DMS79 treated with DMSO at 0.1 percent for 48 hours (cell line): Measurements from ENCODE around the gene NF2.

ENCODE experiments used
- DNase-seq: peaks from one replicate; lab custom pipeline; 2025; lab: John Stamatoyannopoulos, UW

The NF2 gene

GRCh38 chr22:29722151-29722550 lies 118.7 kb downstream of the NF2 start:
- DNase-seq = no peak

DNA sequence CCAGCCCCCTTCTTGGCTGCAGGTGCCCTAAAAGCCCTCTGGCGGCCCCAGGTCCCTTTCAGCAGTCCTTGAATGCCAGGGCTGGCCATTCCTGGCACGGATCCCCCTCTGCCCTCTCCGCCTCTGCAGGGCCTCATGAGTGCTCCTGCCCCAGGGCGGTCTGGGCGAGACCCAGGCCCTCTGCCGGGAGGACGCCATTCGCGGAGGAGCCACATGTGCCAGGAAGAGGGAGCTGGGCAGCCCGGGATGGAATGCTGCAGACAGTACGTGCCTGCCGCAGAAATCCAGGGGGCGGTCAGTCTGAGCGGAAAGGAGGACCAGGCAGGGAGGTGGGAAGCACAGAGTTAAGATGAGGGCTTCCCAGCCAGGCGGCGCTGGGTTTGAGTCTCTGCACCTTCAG lies 119.2 kb downstream of the NF2 start:
- no peak for DNase-seq

DNA sequence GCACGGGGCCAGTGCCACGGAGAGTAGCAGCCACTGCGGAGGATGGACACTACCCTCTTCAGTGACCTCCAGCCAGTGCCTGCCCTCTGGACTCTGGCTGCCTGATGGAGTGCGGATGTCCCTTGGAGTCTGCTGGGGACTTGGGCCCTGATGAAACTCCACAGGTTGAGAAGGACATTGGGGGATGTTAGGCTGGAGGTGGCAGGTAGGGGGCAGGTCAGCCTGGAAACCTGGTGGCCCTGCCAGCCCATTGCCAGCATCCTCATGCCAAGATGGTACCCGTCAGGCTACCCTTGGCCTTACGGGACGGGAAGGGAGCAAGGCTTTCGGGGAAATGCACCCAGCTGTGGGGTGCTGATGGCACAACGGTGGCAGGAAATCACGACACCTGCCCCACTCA lies 120.3 kb downstream of the NF2 start:
- no peak for DNase-seq

- no peak for DNase-seq
Measured at GRCh38 chr22:29724843-29725242, 121.4 kb downstream of the NF2 start.

DNA sequence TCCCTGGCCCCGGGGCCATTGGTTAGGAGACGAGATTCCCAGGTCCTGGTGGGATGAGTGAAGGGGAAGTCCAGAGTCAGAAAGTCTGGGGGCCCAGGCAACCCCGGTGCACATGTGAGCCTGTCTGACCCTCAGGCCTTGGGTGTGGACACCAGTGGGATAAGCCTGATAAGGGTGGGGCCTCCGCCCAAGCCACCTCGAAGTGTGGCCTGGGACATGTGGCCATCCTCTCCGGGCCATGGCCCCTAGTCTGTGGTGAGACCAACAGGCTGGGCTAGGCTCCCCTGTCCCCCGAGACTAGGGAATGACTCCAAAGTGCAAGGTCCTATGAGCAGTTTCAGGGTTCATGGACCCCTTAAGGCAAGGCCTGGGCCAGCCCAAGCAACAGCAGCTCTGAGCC lies 122.7 kb downstream of the NF2 start:
- DNase-seq = no peak

DNA sequence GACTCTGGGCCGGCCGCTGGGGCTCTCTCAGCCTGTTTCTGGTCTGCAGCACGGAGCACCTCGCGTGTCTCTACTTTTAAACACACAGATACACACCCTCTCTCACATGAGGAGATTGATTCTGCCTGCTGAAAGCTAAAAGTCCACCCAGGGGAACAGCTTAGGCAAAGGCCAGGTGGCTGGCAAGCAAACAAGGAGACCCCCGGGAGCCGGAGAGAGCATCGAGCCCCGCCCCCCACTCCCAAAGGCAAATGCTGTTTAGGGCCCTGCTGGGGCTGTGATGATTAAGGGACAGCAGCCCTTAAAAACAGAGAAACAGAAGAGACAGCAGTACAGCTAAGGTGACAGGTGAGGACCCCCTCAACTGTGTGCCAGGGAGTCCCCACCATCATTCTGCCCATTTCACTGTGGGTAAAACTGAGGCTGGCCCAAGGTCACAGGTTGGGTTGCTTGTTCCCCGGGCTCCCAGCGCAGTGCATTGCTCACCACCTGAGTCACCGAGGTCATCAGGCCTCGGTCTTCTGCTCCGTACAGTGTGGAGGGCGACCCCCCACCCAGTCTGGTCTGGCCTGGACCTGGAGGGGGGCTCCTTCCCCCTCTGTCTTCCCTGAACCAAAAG lies 123.2 kb downstream of the NF2 start:
- DNase-seq = no peak

DNA sequence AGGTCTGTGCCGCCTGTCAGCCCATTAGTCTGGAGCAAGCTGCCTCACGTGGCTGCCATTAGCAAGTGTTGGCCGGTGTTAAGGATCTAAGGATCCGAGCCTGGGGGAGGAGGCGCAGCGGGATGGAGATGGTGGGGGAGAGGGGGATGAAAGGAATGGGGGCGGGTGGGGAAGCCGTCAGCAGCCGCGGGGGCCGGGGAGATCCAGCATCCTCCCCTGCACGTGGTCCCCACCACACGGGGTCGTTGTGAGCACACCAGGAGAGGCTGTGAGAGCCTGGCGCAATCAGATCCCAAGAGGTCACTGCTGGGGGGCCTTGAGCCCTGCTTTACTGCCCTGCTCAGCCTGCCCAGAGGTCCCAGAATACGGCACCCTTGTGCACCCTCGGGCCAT lies 123.7 kb downstream of the NF2 start:
- no peak for DNase-seq

DNA sequence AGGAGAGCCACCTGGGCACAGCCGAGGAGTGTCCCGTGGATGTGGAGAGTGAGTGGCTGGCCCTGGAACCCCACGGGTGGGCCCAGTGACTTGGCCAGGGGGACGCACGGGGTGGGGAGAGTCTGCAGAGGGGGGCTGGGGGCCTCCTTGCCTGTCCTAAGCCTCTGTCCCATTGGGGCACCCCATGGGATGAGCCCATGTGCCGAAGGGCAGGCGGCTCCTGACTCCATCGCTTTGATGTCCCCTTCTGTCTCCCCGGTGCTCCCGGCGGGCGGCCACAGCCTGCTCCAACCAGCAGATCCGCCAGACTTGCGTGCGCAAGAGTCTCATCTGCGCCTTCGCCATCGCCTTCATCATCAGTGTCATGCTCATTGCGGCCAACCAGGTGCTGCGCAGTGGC lies 125.7 kb downstream of the NF2 start:
- DNase-seq = no peak

DNA sequence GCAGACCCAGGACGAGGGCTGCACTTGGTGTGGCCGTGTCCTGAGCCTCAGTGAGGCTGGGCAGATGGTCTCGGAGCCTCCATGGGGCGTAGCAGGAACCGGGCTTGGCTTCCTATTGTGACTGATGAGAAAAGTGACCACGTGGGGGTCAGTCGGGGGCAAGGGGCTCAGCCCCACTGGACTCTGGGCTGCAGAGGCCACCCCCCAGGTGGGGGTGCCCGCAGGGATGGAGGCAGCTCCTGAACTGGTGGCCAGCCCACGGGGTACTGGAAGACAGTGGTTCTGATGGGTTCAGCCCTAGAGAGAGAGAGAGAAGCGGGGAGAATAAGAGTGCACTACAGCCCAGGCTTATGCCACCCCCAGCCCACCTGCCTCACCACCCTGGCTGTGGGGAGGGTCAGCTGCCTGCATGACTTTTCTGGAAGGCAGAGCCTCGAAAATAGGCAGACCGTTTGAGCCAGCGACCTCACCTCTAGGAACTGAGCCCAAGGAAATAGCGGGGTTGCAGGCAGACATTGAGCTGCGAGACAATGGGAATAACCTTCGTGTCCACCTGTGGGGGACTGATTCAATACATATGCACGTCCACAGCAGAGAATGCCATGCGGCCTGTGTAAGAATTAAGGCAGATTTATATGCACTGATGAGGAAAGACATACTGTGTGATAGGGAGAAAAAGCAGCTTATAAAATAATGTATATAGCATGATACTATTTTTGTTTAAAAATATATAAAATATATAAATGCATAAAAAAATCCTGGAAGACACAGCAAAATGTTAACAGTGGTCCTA lies 127.8 kb downstream of the NF2 start:
- DNase-seq = no peak

GRCh38 chr22:29732883-29733282 lies 129.4 kb downstream of the NF2 start:
- peak; percentile 24 for DNase-seq

GRCh38 chr22:29733362-29734201 lies 130.1 kb downstream of the NF2 start:
- peak; percentile 60 for DNase-seq

DNA sequence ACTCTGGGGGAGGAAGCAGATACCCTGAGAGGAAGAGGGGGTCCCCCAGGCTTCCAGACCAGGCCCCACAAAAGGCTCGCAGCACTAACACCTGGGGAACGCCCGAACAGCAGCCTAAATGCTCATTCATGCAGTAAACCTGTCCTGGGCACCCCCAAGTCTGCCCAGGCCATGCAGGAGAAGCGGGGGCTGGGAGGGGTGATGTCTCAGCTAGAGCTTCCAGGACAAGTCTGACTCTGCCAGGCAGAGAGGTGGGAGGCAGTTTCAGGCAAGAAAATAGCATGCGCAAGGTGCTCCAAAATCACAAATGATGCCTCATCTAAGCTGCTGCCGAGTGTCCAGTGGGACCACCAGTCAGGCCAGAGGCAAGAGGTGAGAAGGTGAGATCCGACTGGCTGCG lies 131.0 kb downstream of the NF2 start:
- no peak for DNase-seq

- DNase-seq = no peak
Measured at GRCh38 chr22:29734838-29735237, 131.4 kb downstream of the NF2 start.

GRCh38 chr22:29735416-29735815 lies 132.0 kb downstream of the NF2 start:
- DNase-seq = no peak

DNA sequence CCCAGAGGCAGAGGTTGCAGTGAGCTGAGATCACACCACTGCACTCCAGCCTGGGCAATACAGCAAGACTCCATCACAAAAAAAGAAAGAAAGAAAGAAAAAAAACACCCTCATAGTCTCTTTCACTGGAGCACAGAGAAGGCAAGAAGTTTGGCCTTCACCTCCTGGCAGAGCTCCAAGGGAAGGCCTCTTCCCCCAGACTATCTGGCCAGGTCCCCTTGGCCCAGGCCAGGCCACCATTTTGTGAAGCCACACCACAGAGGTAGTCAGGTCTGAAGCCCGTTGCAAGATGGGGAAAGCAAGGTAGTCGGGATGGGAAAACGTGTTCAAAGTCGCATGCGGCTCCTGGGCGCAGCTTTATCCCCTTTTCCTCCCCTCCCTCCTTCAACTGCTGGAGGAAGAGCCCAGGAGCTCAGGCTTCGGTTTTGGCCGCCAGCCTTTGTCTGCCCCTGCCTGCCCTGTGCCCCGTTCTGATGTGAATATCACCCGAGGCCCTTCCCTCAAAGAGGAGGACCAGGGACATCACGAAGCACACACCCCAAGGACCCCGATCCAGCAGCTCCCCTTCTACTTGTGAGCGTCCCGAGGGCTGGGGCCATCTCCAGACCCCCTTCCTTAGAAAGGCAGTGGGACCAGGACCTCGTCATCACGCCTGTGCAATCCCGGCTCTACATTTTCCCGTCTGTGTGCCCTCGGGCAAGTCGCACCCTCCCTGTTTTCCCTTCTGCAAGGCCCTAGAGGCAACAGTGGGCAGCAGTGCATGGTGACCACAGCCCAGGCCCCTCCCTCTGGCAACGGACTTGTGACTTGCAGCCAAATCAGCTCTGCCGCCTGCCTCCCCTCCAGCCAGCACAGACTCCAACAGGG lies 134.1 kb downstream of the NF2 start:
- DNase-seq = no peak

GRCh38 chr22:29738118-29738815 lies 134.8 kb downstream of the NF2 start:
- no peak for DNase-seq

DNA sequence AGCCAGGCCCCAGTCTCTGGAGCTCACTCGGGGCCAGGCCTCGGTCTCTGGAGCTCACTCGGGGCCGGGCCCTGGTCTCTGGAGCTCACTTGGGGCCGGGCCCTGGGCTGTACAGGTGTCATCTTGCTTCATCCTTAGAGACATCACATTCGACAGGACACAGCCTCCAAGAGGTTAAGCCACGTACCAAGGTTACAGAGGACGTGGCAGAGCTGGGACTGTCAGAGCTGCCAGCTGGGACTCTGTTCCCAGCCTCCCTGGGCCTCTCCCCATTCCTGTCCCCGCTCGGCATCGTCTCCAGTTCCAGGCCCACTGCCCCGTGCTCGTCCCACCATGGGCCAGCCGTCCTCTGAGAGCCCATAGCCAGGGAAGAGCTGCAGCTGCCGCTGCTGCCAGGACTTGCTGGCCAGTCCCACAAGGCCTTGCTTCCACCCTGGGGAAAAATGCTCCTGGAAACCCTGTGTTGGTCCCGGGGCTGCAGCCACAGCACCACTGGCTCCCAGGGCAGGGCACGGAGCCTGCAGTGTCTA lies 136.0 kb downstream of the NF2 start:
- no peak for DNase-seq

- DNase-seq = no peak
Measured at GRCh38 chr22:29740216-29740615, 136.8 kb downstream of the NF2 start.

GRCh38 chr22:29741926-29742325 lies 138.5 kb downstream of the NF2 start:
- DNase-seq = no peak

DNA sequence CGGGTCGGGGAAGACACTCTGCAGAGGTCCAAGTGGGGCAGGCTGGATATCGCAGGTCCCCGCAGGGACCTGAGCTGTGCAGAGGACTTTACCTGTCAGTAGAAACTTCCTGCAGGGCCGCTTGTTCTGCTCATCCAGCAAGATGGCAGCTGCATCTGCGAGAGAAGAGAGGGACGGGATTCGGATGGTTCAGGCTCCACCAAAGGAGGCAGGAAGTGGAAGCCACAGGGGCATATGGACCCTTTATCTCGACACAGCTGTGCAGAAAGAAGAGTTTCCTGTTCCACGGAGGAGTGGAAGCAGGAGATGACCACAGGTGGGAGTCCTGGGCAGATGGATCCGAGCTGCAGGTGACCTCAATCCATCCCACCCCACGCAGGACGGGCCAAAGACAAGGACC lies 138.9 kb downstream of the NF2 start:
- no peak for DNase-seq

GRCh38 chr22:29744902-29745301 lies 141.5 kb downstream of the NF2 start:
- peak; percentile 91 for DNase-seq
